ENCODE data around the gene HBP1. TPM values are rescaled to one million over a fixed set of nuclear protein-coding genes. Genes with fewer than 3 reads are reported as not detected.

Gene HBP1
- total and polyA plus RNA-seq, 4 donors: 22.1 to 187 (median 46.1) TPM

DNA sequence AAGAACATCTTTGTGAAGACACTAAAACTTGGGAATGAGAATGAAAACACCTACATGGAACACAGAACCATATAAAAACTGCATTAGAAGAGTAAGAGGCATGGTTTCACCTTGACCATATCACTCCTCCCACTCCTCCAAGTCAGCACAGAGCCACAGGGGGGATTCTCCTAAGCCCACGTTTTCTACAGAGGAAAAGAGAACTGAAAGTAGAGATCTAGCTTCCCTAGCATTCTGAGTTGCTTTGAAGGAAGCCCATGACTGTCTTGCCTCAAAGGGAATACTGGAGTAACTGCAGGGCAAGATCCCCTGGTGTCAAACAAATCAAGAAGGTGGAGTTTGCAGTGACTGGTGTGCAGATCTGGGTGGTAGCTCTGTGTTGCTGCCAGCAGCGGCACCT lies 43.9 kb downstream of the HBP1 start:
- Histone ChIP-seq H3K36me3 (ENCODE audit: control insufficient read depth in 4 of 4, insufficient read depth in 4 of 4, low read length in 4 of 4) (peaks cover 0 to 7% (median 4%) of the 10 kb centered on the region in 4 donors), H3K4me3 (no peak overlapping the region), H3K27ac (ENCODE audit: low read depth in 1 of 2, low read length in 1 of 2) (no peak overlapping the region), H3K9ac (ENCODE audit: insufficient read depth in 1 of 2, low read length in 2 of 2) (no peak overlapping the region), H3K9me3 (ENCODE audit: control insufficient read depth in 4 of 4, insufficient read depth in 3 of 4, low read length in 3 of 4) (peaks cover 0 to 2% (median 0%) of the 10 kb centered on the region in 4 donors), H3K27me3 (ENCODE audit: control insufficient read depth in 3 of 3, insufficient read depth in 3 of 3, low read length in 2 of 3) (no peaks in the 10 kb centered on the region), H3K4me1 (ENCODE audit: control insufficient read depth in 5 of 5, insufficient read depth in 5 of 5, low read length in 5 of 5) (peaks cover 0 to 12% (median 0%) of the 10 kb centered on the region in 5 donors)
- TF ChIP-seq, protein P1, sequence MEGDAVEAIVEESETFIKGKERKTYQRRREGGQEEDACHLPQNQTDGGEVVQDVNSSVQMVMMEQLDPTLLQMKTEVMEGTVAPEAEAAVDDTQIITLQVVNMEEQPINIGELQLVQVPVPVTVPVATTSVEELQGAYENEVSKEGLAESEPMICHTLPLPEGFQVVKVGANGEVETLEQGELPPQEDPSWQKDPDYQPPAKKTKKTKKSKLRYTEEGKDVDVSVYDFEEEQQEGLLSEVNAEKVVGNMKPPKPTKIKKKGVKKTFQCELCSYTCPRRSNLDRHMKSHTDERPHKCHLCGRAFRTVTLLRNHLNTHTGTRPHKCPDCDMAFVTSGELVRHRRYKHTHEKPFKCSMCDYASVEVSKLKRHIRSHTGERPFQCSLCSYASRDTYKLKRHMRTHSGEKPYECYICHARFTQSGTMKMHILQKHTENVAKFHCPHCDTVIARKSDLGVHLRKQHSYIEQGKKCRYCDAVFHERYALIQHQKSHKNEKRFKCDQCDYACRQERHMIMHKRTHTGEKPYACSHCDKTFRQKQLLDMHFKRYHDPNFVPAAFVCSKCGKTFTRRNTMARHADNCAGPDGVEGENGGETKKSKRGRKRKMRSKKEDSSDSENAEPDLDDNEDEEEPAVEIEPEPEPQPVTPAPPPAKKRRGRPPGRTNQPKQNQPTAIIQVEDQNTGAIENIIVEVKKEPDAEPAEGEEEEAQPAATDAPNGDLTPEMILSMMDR (IDR thresholded peaks at IDR 0.05; ENCODE audit: control extremely low read depth, extremely low read depth): no peak
- ATAC-seq (ENCODE audit: insufficient read depth, low FRiP score) (no peak), DNase-seq (no peak)
- WGBS, 2 donors: 81 to 91% methylated on average over 2 of the region's 2 CpGs

DNA sequence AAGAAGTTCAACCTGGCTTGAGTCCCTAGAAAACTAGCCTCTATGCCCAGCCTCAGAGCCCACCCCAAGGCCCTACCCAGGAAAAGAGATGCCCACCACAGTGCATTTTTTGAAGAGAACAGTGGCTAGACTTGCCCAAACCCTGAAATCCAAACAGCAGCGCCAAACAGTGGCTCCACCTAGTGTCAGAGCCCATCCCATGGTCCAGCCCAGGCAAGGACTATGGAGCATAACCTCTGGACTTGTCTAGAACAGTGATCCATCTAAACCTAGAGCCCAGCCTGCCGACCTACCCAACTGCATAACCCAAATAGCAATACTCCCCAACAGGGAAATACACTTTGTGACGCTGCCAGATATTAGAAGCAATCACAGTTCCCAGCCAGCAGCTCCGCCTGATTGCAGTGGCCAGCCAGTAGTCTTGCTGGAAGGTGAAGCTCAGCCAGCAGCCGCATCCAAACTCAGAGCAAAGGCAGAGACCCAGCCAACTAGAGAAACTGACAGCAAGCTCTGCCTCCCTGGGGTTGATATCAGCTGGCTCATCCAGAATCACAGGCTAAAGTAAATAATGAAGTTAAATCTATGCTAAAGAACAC lies 44.5 kb downstream of the HBP1 start:
- Histone ChIP-seq H3K4me3 (no peak overlapping the region), H3K36me3 (ENCODE audit: control insufficient read depth in 4 of 4, insufficient read depth in 4 of 4, low read length in 4 of 4) (peaks cover 0 to 7% (median 4%) of the 10 kb centered on the region in 4 donors), H3K27me3 (ENCODE audit: control insufficient read depth in 3 of 3, insufficient read depth in 3 of 3, low read length in 2 of 3) (no peaks in the 10 kb centered on the region), H3K27ac (ENCODE audit: low read depth in 1 of 2, low read length in 1 of 2) (no peak overlapping the region), H3K9me3 (ENCODE audit: control insufficient read depth in 4 of 4, insufficient read depth in 3 of 4, low read length in 3 of 4) (peaks cover 0 to 2% (median 0%) of the 10 kb centered on the region in 4 donors), H3K4me1 (ENCODE audit: control insufficient read depth in 5 of 5, insufficient read depth in 5 of 5, low read length in 5 of 5) (peaks cover 0 to 8% (median 0%) of the 10 kb centered on the region in 5 donors), H3K9ac (ENCODE audit: insufficient read depth in 1 of 2, low read length in 2 of 2) (no peak overlapping the region)
- no peak for ATAC-seq (ENCODE audit: insufficient read depth, low FRiP score)
- DNase-seq: no peak
- TF ChIP-seq, protein P1 (IDR thresholded peaks at IDR 0.05; ENCODE audit: control extremely low read depth, extremely low read depth): no peak
- WGBS, 2 donors: 89 to 98% methylated on average over 5 of the region's 5 CpGs

DNA sequence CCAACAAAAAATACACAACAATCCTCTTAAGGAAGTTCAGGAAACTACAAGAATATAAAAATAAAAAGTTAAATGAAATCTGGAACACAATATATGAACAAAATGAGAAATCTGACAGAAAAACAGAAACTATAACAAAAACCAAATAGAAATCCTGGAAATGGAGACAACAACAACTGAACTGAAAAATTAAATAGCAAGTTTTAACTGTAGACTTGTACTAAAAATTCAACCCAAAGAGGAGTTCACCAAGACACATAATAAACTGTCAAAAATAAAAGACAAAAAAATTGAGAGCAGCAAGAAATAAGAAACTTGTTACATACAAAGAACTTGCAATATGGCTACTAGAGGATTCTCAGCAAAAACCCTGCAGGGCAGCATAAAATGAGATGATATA lies 45.1 kb downstream of the HBP1 start:
- Histone ChIP-seq H3K9ac (ENCODE audit: insufficient read depth in 1 of 2, low read length in 2 of 2) (no peak overlapping the region), H3K4me1 (ENCODE audit: control insufficient read depth in 5 of 5, insufficient read depth in 5 of 5, low read length in 5 of 5) (peaks cover 0 to 1% (median 0%) of the 10 kb centered on the region in 5 donors), H3K9me3 (ENCODE audit: control insufficient read depth in 4 of 4, insufficient read depth in 3 of 4, low read length in 3 of 4) (peaks cover 0 to 2% (median 0%) of the 10 kb centered on the region in 4 donors), H3K36me3 (ENCODE audit: control insufficient read depth in 4 of 4, insufficient read depth in 4 of 4, low read length in 4 of 4) (peaks cover 0 to 7% (median 4%) of the 10 kb centered on the region in 4 donors), H3K4me3 (no peak overlapping the region), H3K27ac (ENCODE audit: low read depth in 1 of 2, low read length in 1 of 2) (no peak overlapping the region), H3K27me3 (ENCODE audit: control insufficient read depth in 3 of 3, insufficient read depth in 3 of 3, low read length in 2 of 3) (no peaks in the 10 kb centered on the region)
- no peak for DNase-seq
- TF ChIP-seq, protein P1 (IDR thresholded peaks at IDR 0.05; ENCODE audit: control extremely low read depth, extremely low read depth): no peak
- no peak for ATAC-seq (ENCODE audit: insufficient read depth, low FRiP score)
